HG02571 (cell line): ENCODE results near the gene TPO.
"Not testable (repeated sequence)": the region's sequence is repeated elsewhere in the genome, so short reads cannot be mapped to it uniquely, and the experiment has no call there.

Experiments
- ATAC-seq: cut with Tn5 transposase; IDR thresholded peaks from one replicate; pipeline ENCODE4 v1.9.1; 2021; ENCODE audit warnings: mild to moderate bottlenecking, moderate library complexity; ENCODE audit not compliant: unreplicated experiment

Gene TPO

GRCh38 chr2:1498176-1498575 lies 84.9 kb downstream of the TPO start:
- ATAC-seq: no peak

DNA sequence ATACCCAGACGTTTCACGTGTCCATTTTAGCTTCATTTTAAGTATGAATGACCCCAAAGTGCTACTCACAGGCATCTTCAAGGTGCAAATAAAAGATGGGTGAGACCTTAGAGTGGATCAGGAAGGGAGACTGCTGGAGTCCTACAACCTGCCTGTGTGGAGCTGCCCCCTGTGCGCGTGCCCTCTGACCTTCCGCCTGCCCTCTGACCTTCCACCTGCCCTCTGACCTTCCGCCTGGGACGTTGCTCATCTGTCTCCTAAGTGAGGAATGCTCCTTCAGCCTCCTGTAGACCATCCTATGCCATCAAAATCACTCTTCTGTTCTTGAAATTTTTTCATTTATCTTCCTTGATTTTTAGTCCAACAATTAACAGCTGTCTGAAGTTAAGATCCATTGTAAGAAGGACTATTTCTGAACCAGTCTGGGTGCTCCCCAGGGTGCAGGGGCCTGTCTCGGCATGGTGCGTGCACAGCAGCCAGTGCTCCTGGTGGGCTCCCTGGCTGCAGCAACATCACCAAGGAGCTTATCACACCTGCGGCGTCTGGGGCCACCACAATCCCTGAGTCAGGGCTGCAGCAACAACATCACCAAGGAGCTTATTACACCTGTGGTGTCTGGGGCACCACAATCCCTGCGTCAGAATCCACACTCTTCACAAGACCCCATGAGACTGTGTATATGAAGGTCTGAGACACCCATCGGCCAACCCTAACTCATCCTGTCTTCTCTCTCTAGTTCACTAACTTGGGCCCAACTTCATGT lies 86.0 kb downstream of the TPO start:
- no peak for ATAC-seq

GRCh38 chr2:1501038-1501851 lies 88.0 kb downstream of the TPO start:
- no peak for ATAC-seq

- no peak for ATAC-seq
Observed at GRCh38 chr2:1501991-1502390, 88.7 kb downstream of the TPO start.

DNA sequence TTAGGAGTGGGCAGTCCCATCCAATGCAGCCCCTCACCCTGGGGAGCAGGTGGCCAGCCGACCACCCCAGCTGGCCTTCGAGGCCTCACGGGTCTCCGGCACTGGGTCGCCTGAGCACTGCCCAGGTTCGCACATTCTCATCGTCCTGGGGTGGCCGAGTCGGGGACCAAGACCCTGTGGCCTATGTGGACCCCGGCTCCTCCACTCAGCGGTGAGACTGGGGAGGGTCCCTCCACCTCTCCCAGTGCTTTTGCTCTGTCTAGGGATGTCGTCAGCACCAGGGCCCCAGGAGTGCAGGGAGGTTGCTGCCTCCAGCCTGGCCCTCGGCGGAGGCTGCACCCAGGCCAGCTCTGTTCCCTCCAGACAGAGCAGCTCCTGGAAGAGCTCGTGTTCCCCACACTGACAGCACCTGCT lies 89.6 kb downstream of the TPO start:
- no peak for ATAC-seq

DNA sequence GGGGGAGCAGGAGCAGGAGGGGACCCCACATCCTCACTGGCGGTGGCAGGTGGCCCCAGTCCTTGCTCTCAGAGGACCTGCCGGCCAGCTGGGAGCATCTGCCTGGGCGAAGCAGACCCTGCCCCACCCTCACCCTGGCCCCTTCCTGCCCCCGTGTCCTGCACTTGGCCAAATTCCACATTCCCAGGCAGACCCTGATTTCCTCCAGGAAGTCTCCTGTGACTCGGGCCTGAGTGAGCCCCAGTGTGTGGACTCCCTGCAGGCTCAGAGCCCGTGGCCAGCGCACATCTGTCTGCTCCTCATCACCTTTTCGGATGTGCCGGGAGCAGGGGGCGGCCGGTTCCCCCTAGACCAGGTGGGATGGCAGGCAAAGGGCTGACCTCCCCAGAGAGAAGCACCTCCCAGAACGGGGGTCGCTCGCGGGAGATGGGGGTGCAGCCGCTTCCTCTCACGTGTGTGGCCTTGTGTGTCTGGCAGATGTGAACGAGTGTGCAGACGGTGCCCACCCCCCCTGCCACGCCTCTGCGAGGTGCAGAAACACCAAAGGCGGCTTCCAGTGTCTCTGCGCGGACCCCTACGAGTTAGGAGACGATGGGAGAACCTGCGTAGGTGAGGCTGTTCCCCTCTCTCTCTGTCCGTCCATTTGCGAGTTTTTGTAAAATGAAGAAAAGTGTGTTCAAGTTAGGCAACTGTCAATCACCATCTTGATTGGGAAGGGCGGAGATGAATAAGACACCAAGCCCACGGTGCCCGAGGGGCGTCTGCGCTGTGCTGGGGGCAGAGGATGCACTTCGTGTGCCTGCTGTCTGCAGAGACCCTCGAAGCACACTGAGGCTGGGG lies 90.4 kb downstream of the TPO start:
- ATAC-seq: no peak

GRCh38 chr2:1504311-1504750 lies 91.1 kb downstream of the TPO start:
- no peak for ATAC-seq

DNA sequence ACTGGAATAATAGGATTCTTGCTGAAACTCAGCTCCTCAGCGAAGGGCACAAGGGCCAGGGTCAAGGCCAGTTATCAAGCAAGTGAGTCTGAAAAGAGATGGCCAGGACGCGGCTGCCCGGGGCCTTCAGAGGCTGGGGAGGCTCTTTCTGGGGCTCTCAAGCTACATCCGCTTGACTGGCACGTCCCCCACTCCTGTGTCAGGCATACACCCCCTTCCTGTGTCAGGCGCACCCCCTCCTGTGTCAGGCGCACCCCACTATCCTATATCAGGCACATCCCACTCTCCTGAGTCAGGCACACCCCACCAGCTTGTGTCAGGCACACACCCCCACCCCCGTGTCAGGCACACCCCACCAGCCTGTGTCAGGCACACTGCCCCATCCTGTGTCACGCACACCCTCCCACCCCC lies 91.8 kb downstream of the TPO start:
- no peak for ATAC-seq

GRCh38 chr2:1509271-1510065 lies 96.2 kb downstream of the TPO start:
- no peak for ATAC-seq

DNA sequence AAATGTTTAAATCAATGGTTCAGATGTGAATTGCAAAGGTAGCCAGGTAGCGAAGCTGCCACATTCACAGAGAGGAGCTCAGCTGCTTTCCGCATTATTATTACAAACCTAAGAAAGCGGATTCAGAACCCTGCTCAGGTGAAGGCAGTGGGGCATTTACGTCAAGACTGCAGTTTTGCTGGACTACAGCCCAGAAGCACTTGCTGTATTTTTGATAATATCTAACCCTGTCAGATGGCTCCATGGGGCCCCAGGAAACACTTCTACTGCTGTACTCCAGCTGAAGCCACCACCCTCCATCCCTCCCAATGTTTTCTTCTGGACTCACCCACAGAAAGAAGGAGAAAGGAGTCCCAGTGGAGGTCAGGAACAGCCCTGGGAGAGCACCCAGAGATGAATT lies 96.9 kb downstream of the TPO start:
- ATAC-seq: no peak

GRCh38 chr2:1511455-1511854 lies 98.2 kb downstream of the TPO start:
- no peak for ATAC-seq

- no peak for ATAC-seq
Observed at GRCh38 chr2:1512321-1513289, 99.3 kb downstream of the TPO start.

- ATAC-seq: no peak
Observed at GRCh38 chr2:1514391-1515072, 101.3 kb downstream of the TPO start.

GRCh38 chr2:1515073-1515430 lies 101.8 kb downstream of the TPO start:
- no peak for ATAC-seq

DNA sequence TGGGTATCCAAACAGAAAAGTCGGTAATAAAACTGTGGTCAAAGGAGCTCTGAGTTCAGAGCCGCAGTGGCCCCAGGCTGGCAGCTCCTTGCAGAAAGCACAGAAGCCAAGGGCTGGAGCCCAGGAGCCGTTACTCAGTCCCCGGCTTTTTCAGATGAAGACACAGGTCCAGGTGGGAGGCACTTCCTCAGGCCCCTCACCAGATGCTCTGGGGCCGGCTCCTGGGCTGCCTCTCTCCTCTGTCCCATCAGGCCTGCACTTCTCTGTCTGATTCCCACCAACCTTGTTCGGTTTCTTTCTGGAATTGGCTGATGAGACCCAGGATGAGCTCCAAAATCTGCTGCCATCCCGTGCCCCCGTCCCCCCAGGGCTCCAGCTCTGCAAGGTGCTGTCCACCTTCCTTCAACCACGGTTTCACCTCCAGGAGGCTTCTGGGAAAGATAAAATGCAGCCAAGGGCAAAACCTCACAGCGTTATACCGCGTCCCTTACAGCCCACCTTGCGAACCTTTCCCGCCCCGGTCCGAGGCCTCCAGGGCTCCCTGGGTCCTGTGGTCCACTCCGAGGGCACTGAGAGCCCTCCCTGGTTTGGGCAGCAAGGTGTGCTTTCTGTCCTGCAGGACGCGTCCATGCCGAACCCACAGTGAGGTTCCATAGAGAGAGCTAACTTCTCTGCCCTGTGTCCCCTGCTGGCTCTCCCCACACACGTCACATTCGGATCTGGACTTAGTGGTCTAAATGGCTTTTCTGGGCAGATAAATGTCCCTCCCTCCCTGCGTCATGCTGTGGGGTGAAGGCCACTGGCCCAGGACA lies 102.9 kb downstream of the TPO start:
- ATAC-seq: no peak

- no peak for ATAC-seq
Observed at GRCh38 chr2:1516798-1517060, 103.5 kb downstream of the TPO start.

DNA sequence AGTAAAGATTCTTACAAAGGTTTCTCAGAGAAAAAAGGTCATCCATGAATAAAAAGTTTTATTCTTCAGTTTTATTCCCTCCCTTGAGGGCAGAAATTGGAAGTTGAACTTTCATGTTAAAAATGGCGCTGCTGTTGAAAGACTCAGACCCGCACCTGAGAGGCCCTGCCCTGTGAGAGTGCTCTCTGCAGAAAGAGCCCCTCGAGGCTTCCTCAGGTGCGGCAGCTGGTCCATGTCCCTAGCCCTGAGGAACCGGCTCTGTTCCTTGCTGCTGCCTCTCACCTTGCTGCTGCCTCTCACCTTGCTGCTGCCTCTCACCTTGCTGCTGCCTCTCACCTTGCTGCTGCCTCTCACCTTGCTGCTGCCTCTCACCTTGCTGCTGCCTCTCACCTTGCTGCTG lies 104.0 kb downstream of the TPO start:
- ATAC-seq: not testable (repeated sequence)

- no peak for ATAC-seq
Observed at GRCh38 chr2:1517786-1518185, 104.5 kb downstream of the TPO start.
